Measurements from ENCODE around the gene CHAT. TPM values are rescaled to one million over a fixed set of nuclear protein-coding genes. Genes with fewer than 3 reads are reported as not detected.
A peak's percentile ranks its signal among the peaks of the same experiment; 100 is the strongest.

The CHAT gene
- total and polyA plus RNA-seq, 3 experiments from 2014 or later: not detected

GRCh38 chr10:49688920-49689319 lies 75.1 kb downstream of the CHAT start:
- ChIA-PET CTCF (no interaction called here), POLR2A (no interaction called here)
- Mint-ChIP-seq H3K9me3 (peaks cover 6 to 24% (median 21%) of the 10 kb centered on the region in 5 donors), H3K27ac (no peak overlapping the region), H3K36me3 (no peaks in the 10 kb centered on the region), H3K4me3 (no peak overlapping the region), H3K27me3 (peaks cover 43 to 66% of the 10 kb centered on the region in 2 donors), H3K4me1 (no peaks in the 10 kb centered on the region)
- Histone ChIP-seq H3K36me3 (ENCODE audit: insufficient read depth, low read length) (no peaks in the 10 kb centered on the region), H3K4me3 (ENCODE audit: low read length) (no peak overlapping the region), H3K4me1 (ENCODE audit: insufficient read depth, low read length) (no peaks in the 10 kb centered on the region), H3K27me3 (ENCODE audit: insufficient read depth, low read length, poor library complexity, severe bottlenecking) (no peaks in the 10 kb centered on the region), H3K27ac (ENCODE audit: low read depth, low read length) (no peak overlapping the region), H3K9me3 (ENCODE audit: low read length) (no peaks in the 10 kb centered on the region)
- DNase-seq: no peak

- POLR2A ChIA-PET: no interaction called here
- Mint-ChIP-seq H3K27me3 (peaks cover 47 to 67% of the 10 kb centered on the region in 2 donors), H3K9me3 (peaks cover 10 to 22% (median 20%) of the 10 kb centered on the region in 5 donors), H3K4me3 (no peak overlapping the region), H3K4me1 (no peaks in the 10 kb centered on the region), H3K27ac (peak overlapping the region in 1 of 8 donors; percentile 22), H3K36me3 (no peaks in the 10 kb centered on the region)
- CTCF ChIA-PET: no interaction called here
- no peak overlapping the region for H3K4me3 ChIP-seq (ENCODE audit: low read length)
- H3K27me3 ChIP-seq (ENCODE audit: insufficient read depth, low read length, poor library complexity, severe bottlenecking): no peaks in the 10 kb centered on the region
- no peaks in the 10 kb centered on the region for H3K4me1 ChIP-seq (ENCODE audit: insufficient read depth, low read length)
- no peak overlapping the region for H3K27ac ChIP-seq (ENCODE audit: low read depth, low read length)
- no peak for DNase-seq
- H3K9me3 ChIP-seq (ENCODE audit: low read length): no peaks in the 10 kb centered on the region
- no peaks in the 10 kb centered on the region for H3K36me3 ChIP-seq (ENCODE audit: insufficient read depth, low read length)
These were observed 76.2 kb downstream of the CHAT start for GRCh38 chr10:49689882-49690510.

GRCh38 chr10:49690698-49691356 lies 77.0 kb downstream of the CHAT start:
- H3K36me3 ChIP-seq (ENCODE audit: insufficient read depth, low read length): no peaks in the 10 kb centered on the region
- H3K4me1 Mint-ChIP-seq: no peaks in the 10 kb centered on the region
- H3K36me3 Mint-ChIP-seq: no peaks in the 10 kb centered on the region
- POLR2A ChIA-PET: no interaction called here
- no peaks in the 10 kb centered on the region for H3K4me1 ChIP-seq (ENCODE audit: insufficient read depth, low read length)
- peaks cover 10 to 17% (median 15%) of the 10 kb centered on the region in 5 donors for H3K9me3 Mint-ChIP-seq
- no peaks in the 10 kb centered on the region for H3K27me3 ChIP-seq (ENCODE audit: insufficient read depth, low read length, poor library complexity, severe bottlenecking)
- H3K27me3 Mint-ChIP-seq: peaks cover 47 to 67% of the 10 kb centered on the region in 2 donors
- H3K27ac Mint-ChIP-seq: no peak overlapping the region
- H3K9me3 ChIP-seq (ENCODE audit: low read length): no peaks in the 10 kb centered on the region
- CTCF ChIA-PET: no interaction called here
- H3K4me3 Mint-ChIP-seq: no peak overlapping the region
- DNase-seq: no peak
- H3K27ac ChIP-seq (ENCODE audit: low read depth, low read length): no peak overlapping the region
- H3K4me3 ChIP-seq (ENCODE audit: low read length): no peak overlapping the region

- Histone ChIP-seq H3K4me1 (ENCODE audit: insufficient read depth, low read length) (no peaks in the 10 kb centered on the region), H3K4me3 (ENCODE audit: low read length) (no peak overlapping the region), H3K27me3 (ENCODE audit: insufficient read depth, low read length, poor library complexity, severe bottlenecking) (no peaks in the 10 kb centered on the region), H3K27ac (ENCODE audit: low read depth, low read length) (no peak overlapping the region), H3K9me3 (ENCODE audit: low read length) (no peaks in the 10 kb centered on the region), H3K36me3 (ENCODE audit: insufficient read depth, low read length) (no peaks in the 10 kb centered on the region)
- DNase-seq: no peak
- Mint-ChIP-seq H3K27ac (no peak overlapping the region), H3K27me3 (peaks cover 47 to 71% of the 10 kb centered on the region in 2 donors), H3K9me3 (peaks cover 9 to 16% (median 11%) of the 10 kb centered on the region in 5 donors), H3K4me1 (no peaks in the 10 kb centered on the region), H3K4me3 (no peak overlapping the region), H3K36me3 (no peaks in the 10 kb centered on the region)
- ChIA-PET POLR2A (no interaction called here), CTCF (no interaction called here)
These were observed 77.8 kb downstream of the CHAT start for GRCh38 chr10:49691588-49691987.

- no peaks in the 10 kb centered on the region for H3K36me3 Mint-ChIP-seq
- no peaks in the 10 kb centered on the region for H3K4me1 Mint-ChIP-seq
- CTCF ChIA-PET: no interaction called here
- Histone ChIP-seq H3K9me3 (ENCODE audit: low read length) (no peaks in the 10 kb centered on the region), H3K36me3 (ENCODE audit: insufficient read depth, low read length) (no peaks in the 10 kb centered on the region), H3K4me1 (ENCODE audit: insufficient read depth, low read length) (no peaks in the 10 kb centered on the region), H3K4me3 (ENCODE audit: low read length) (no peak overlapping the region), H3K27me3 (ENCODE audit: insufficient read depth, low read length, poor library complexity, severe bottlenecking) (no peaks in the 10 kb centered on the region), H3K27ac (ENCODE audit: low read depth, low read length) (no peak overlapping the region)
- DNase-seq: no peak
- no peak overlapping the region for H3K4me3 Mint-ChIP-seq
- H3K27me3 Mint-ChIP-seq: peaks cover 26 to 57% of the 10 kb centered on the region in 2 donors
- peaks cover 0 to 6% (median 0%) of the 10 kb centered on the region in 5 donors for H3K9me3 Mint-ChIP-seq
- POLR2A ChIA-PET: no interaction called here
- no peak overlapping the region for H3K27ac Mint-ChIP-seq
These were observed 80.6 kb downstream of the CHAT start for GRCh38 chr10:49694466-49694865.

- no peaks in the 10 kb centered on the region for H3K36me3 Mint-ChIP-seq
- no peaks in the 10 kb centered on the region for H3K4me1 ChIP-seq (ENCODE audit: insufficient read depth, low read length)
- POLR2A ChIA-PET: no interaction called here
- peaks cover 16 to 47% of the 10 kb centered on the region in 2 donors for H3K27me3 Mint-ChIP-seq
- no peaks in the 10 kb centered on the region for H3K27me3 ChIP-seq (ENCODE audit: insufficient read depth, low read length, poor library complexity, severe bottlenecking)
- no peaks in the 10 kb centered on the region for H3K9me3 ChIP-seq (ENCODE audit: low read length)
- H3K9me3 Mint-ChIP-seq: peaks cover 0 to 6% (median 0%) of the 10 kb centered on the region in 5 donors
- H3K27ac Mint-ChIP-seq: no peak overlapping the region
- CTCF ChIA-PET: no interaction called here
- no peak for DNase-seq
- no peaks in the 10 kb centered on the region for H3K4me1 Mint-ChIP-seq
- no peaks in the 10 kb centered on the region for H3K36me3 ChIP-seq (ENCODE audit: insufficient read depth, low read length)
- H3K27ac ChIP-seq (ENCODE audit: low read depth, low read length): no peak overlapping the region
- no peak overlapping the region for H3K4me3 Mint-ChIP-seq
- no peak overlapping the region for H3K4me3 ChIP-seq (ENCODE audit: low read length)
These were observed 82.5 kb downstream of the CHAT start for GRCh38 chr10:49696311-49696710.

GRCh38 chr10:49698679-49699078 lies 84.8 kb downstream of the CHAT start:
- H3K4me3 Mint-ChIP-seq: no peak overlapping the region
- H3K27ac Mint-ChIP-seq: no peak overlapping the region
- no peak overlapping the region for H3K27ac ChIP-seq (ENCODE audit: low read depth, low read length)
- H3K4me1 ChIP-seq (ENCODE audit: insufficient read depth, low read length): no peaks in the 10 kb centered on the region
- H3K4me1 Mint-ChIP-seq: no peaks in the 10 kb centered on the region
- DNase-seq: no peak
- H3K36me3 Mint-ChIP-seq: no peaks in the 10 kb centered on the region
- ChIA-PET POLR2A (no interaction called here), CTCF (no interaction called here)
- H3K27me3 ChIP-seq (ENCODE audit: insufficient read depth, low read length, poor library complexity, severe bottlenecking): no peaks in the 10 kb centered on the region
- H3K4me3 ChIP-seq (ENCODE audit: low read length): no peak overlapping the region
- peaks cover 12 to 42% of the 10 kb centered on the region in 2 donors for H3K27me3 Mint-ChIP-seq
- H3K36me3 ChIP-seq (ENCODE audit: insufficient read depth, low read length): no peaks in the 10 kb centered on the region
- H3K9me3 Mint-ChIP-seq: peaks cover 0 to 5% (median 0%) of the 10 kb centered on the region in 5 donors
- no peaks in the 10 kb centered on the region for H3K9me3 ChIP-seq (ENCODE audit: low read length)

GRCh38 chr10:49700211-49700610 lies 86.4 kb downstream of the CHAT start:
- Mint-ChIP-seq H3K9me3 (peaks cover 0 to 2% (median 0%) of the 10 kb centered on the region in 5 donors), H3K4me3 (no peak overlapping the region), H3K4me1 (no peaks in the 10 kb centered on the region), H3K36me3 (no peaks in the 10 kb centered on the region), H3K27ac (no peak overlapping the region), H3K27me3 (peaks cover 8 to 39% of the 10 kb centered on the region in 2 donors)
- Histone ChIP-seq H3K27me3 (ENCODE audit: insufficient read depth, low read length, poor library complexity, severe bottlenecking) (no peaks in the 10 kb centered on the region), H3K4me3 (ENCODE audit: low read length) (no peak overlapping the region), H3K4me1 (ENCODE audit: insufficient read depth, low read length) (no peaks in the 10 kb centered on the region), H3K36me3 (ENCODE audit: insufficient read depth, low read length) (no peaks in the 10 kb centered on the region), H3K9me3 (ENCODE audit: low read length) (no peaks in the 10 kb centered on the region), H3K27ac (ENCODE audit: low read depth, low read length) (no peak overlapping the region)
- ChIA-PET CTCF (no interaction called here), POLR2A (no interaction called here)
- no peak for DNase-seq

Data from CD8-positive, alpha-beta memory T cell (primary cell).